PC-9 (cell line): ENCODE data around the gene DCTD.

Experiments used
- CTCF ChIP-seq: fragments of 200-600 bp; sonication (generic); conservative IDR thresholded peaks from 2 replicates; pipeline ENCODE4 v1.6.1; 2017; ENCODE audit warnings: mixed run types, antibody characterized with exemption, mild to moderate bottlenecking, moderate library complexity
- EZH2 ChIP-seq: fragments of 200-600 bp; sonication (generic); IDR thresholded peaks from 2 replicates; pipeline ENCODE4 v1.8.0; 2017; ENCODE audit warnings: antibody characterized with exemption, low read depth

DNA sequence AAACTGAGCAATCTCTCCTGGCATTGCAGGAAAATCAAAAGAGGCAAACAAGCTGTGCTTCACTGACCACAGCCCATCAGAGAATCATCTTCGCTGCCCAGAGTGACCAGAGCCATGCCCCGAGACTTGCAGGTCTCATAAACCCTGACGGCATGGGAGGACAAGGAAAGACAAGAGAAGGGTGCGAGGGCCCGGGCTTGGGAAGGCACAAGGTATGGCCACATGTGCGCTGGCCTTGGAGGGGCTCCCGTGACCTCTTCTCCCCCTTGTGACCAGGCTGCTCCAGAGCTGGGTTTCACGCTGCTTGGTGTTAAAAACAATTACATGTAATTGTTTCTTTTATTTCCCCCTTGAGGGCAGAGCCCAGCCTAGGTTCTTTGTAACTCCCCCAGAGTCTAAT is 20.8 kb downstream of the DCTD start:
- TF ChIP-seq CTCF: no peak
- TF ChIP-seq EZH2: no peak
